HG03378 (cell line): ENCODE data around the gene TRIM9.

Experiments
- ATAC-seq: cut with Tn5 transposase; IDR thresholded peaks from one replicate; pipeline ENCODE4 v1.9.1; 2021; ENCODE audit warnings: mild to moderate bottlenecking, moderate library complexity; ENCODE audit not compliant: unreplicated experiment

The TRIM9 gene

DNA sequence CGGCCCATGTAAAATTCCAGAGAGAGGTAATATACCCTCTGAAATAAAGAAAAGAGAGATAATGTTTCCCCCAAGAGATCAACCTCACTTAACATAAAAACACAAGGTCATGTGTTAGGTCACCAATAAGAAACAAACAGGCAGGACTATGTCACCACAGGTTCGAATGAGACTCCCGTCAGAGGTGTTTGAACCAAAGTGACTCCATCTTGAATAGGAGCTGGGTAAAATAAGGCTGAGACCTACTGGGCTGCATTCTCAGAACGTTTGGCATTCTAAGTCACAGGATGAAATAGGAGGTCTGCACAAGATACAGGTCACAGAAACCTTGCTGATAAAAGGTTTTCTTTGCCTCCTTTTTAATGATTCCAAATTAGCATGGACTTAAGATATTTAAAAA, 157.1 kb downstream of the TRIM9 start:
- no peak for ATAC-seq

DNA sequence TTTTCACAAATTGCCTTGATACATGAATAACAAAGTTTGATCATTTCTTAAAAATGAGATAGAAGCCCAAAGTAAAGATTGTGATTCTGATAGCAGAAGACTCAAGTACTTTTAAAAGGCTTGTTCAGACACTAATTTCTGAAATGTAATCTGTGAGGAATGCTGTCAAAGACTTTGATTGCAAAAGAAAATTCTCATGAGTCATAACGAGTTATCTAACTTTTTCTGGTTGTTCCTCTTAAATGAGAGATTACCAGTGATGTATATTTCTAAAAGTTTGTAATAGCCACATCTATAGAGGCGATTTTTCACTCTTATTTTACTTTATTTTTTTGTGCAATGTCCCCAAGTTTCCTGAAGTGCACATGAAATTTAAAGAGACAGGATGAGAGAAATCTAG, 157.6 kb downstream of the TRIM9 start:
- no peak for ATAC-seq

GRCh38 chr14:50936882-50937281, 158.0 kb downstream of the TRIM9 start:
- ATAC-seq, result no peak

DNA sequence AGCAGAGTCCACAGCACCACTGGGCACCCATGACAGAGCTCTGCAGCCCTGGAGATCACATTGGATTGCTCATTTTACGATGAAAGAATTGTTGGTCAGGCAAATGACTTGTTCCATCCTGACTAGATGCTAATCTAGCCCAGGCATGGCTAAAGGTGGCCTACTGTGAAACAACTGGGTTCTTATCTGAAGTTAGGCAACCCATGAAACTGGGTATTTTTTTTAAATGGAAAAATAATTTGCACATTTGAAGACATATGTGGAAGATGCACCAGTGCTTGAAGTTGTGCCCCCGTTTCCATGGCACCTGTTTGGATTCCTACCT, 158.9 kb downstream of the TRIM9 start:
- no peak for ATAC-seq

DNA sequence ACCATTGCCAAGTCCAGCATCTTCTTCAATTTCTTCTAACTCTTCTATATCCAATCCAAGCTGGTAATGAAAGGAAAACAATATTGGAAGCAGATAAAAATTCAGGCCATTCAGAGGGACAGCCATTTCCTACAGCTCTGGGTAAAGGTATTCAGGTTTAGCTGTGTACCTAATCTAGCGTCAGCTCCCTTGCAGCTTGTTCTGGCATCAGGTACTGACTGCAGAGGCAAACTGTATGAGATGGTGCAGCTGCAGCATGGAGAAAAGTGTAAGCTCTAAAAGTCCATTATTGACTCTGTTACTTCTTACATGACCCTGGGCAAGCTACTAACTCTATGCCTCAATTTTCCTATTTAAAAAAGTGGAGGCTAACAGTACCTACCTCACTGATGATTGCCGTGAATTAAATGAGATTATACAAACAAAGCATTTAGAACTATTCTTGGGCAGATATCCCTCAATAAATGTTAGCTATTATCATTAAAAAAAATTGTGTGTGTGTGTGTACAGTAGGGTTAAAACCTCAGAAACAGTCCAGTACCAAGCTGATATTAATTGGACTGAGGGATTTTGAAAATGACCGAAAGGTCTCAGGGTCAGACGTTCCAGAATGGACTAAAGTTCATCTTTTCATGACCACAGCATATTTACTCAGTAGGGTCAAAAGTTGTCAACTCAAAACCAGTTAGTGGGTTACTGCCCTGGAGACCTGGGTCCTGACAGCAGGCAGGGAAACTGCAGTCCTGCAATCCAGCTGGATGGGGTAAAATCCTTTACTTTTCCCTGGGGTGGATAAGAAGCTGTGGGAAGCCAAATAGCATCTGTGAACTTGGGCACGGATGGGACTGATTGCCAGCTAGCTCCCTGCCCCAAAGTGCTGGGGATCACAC, 159.5 kb downstream of the TRIM9 start:
- ATAC-seq, result no peak

- no peak for ATAC-seq
These were observed 162.1 kb downstream of the TRIM9 start for GRCh38 chr14:50932592-50933495.

- ATAC-seq, result no peak
These were observed 162.7 kb downstream of the TRIM9 start for GRCh38 chr14:50932156-50932555.

DNA sequence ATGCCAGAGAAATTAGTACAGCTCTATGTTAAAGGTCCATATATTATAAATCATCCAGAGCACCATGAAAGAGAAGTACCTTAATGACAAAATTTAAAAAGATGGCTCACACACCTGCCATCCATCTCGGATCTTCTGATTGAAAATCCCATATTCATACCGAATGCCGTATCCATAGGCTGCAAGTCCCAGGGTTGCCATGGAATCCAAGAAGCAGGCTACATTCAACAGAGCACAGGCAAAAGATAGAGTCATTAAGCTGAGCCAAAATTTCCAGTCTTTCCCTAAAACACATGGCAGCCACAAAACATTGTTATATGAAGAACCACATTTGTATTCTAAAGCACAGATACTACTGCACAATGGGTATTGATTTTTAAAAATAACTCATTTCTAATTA, 163.3 kb downstream of the TRIM9 start:
- no peak for ATAC-seq

GRCh38 chr14:50929506-50929905, 165.4 kb downstream of the TRIM9 start:
- no peak for ATAC-seq

- no peak for ATAC-seq
These were observed 166.8 kb downstream of the TRIM9 start for GRCh38 chr14:50928002-50928635.

DNA sequence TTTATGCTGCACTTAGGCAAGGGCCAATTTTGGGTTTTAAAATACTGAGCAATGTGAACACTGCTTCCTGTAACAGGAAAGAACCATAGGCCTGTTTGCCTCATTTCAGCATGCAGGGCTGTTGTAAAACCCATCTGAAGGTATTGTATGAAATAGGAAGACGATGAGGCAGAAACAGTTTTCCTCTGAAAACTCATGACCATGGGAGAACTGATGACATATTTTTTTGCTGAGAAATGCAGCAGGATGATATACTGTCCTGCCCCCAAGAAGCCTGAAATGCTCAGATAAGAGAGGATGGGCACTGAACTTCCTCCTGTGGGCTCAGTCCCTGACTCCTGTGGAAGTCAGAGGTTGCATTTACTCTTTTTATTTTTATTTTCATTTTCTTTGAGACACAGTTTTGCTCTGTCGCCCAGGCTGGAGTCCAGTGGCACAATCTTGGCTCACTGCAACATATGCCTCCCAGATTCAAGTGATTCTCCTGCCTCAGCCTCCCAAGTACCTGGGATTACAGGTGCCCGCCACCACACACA, 168.0 kb downstream of the TRIM9 start:
- no peak for ATAC-seq
